ENCODE results near the gene ARF5. TPM values are rescaled to one million over a fixed set of nuclear protein-coding genes. Genes with fewer than 3 reads are reported as not detected.

The ARF5 gene
- 235 and 253 TPM in 2 replicates for total RNA-seq

DNA sequence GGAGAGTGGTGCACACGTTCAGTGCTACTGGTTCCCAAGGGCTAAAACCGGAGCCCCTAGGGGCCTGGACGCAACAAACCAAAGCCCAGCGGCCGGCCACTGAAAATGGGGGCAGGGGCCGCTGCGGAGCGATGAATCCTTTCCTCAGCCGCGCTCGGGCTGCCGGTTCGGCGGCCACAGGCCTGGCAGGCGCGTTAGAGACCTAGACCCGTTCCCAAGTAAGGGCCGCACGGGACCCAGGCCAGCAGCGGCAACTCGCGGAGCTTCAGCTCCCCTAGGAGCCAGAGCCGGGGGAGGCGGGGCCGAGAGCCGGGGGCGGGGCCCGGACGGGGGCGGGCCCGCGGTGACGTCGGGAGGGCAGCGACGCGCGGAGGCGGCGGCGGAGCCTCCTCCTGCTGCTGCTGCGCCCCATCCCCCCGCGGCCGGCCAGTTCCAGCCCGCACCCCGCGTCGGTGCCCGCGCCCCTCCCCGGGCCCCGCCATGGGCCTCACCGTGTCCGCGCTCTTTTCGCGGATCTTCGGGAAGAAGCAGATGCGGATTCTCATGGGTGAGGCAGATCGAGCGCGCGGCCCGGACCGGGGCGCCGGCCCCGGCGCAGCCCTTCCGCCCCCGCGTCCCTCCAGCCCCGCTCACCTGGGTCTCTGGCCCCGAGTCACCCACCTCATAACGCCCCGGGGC is at the start of gene ARF5:
Gene ARF5, plus strand, starts transcription at position 393 of the 678 bp plus-strand sequence. Its CDS starts 88 bp downstream, at position 481.

DNA sequence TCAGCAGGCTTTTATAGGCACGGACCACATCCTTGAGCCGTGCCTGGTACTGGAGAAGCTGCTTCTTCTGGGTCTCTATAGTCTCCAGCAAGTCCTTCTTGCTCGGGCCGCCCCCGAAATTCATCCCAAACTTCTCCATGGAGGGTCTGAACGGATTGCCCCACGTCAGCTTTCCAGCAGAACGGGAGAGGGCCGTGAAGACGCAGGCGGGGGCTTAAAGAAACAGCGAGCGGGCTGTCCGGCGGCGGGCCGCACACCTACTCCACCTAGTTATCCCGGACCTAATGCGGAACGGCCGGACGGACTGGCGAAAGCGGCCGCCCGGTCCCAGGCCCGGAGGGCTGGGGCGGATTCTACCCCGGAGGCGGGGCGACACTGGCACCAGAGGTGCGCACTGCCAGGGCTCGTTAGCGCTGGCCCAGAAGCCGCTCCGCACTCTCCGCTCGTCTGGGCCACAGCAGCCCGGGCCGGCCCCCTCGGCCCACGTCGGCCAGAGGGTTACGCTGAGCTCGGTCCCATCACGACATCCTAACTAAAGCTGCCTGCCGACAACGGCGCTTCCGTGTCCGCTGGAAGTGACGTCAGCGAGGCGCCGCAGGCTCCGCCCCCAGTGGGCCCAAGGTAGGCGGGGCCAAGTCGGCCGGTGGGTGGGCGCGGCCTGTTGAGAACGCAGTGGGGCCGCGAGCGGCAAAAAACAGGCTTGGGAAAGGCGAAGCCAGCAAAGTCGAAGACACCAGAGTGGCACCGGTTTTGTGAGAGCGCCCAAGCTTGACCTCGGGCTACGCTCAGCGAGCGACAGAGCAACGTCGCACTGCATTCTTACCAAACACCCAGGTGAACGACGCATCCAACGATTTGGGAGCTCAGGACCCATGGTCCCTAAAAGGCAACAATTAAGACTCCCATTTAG is 2.9 kb upstream of the ARF5 start, which contains the start of gene GCC1:
Gene GCC1, minus strand, starts transcription at position 553 of the 910 bp plus-strand sequence. Its CDS starts 414 bp downstream, at position 139.

DNA sequence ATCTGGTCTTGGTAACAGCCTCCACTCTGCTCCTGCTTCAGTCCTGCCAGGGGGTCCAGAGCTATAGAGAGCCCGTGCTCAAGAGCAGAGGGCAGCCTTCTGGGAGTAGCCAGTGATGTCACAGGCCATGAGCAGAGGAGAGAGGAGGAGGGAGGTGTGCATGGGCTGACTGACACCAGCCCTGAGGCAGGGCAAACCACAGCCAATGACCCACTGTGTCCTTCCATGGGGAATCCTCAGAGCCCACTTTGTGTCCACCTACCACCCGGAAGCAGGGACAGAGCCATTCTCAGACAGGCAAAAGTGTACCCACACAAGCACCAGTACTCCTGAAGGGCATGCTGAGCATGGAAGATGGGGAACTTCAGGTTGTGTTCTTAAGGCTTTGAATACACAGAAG is 29.8 kb downstream of the ARF5 start, which contains the start of gene PAX4:
Gene PAX4, minus strand, starts transcription at position 101 of the 400 bp plus-strand sequence. CDS start 2,214 bp downstream, outside the sequence.

Other genes with a start within 250 kb of the ARF5 start
- gene ZNF800, start 195.7 kb upstream of the ARF5 start, total RNA-seq = 19.0 and 21.6 TPM in 2 replicates
- gene GCC1, start 2.8 kb upstream of the ARF5 start, total RNA-seq = 17.6 and 17.8 TPM in 2 replicates
- 2.7 and 4.4 TPM in 2 replicates for gene FSCN3, start 5.3 kb downstream of the ARF5 start, total RNA-seq
- gene PAX4, start 29.7 kb downstream of the ARF5 start, total RNA-seq = not detected in 2 replicates
- 189 and 227 TPM in 2 replicates for gene SND1, start 63.8 kb downstream of the ARF5 start, total RNA-seq

Data from epithelial cell of alveolus of lung (primary cell).